BLaER1 (cell line): ENCODE data around the gene STX5.
A peak's percentile ranks its signal among the peaks of the same experiment; 100 is the strongest.
"Not testable (repeated sequence)": the region's sequence is repeated elsewhere in the genome, so short reads cannot be mapped to it uniquely, and the experiment has no call there.

Experiments used
- H3K27ac ChIP-seq: shearing (Covaris generic); formaldehyde crosslinking; 2 replicates; pipeline ENCODE4 v1.8.1; 2022
- H3K27me3 ChIP-seq: shearing (Covaris generic); formaldehyde crosslinking; 2 replicates; pipeline ENCODE4 v1.8.1; 2022
- H3K36me3 ChIP-seq: shearing (Covaris generic); formaldehyde crosslinking; 2 replicates; pipeline ENCODE4 v1.8.1; 2022
- H3K4me1 ChIP-seq: shearing (Covaris generic); formaldehyde crosslinking; 2 replicates; pipeline ENCODE4 v1.8.1; 2022
- H3K4me2 ChIP-seq: shearing (Covaris generic); formaldehyde crosslinking; 2 replicates; pipeline ENCODE4 v1.8.1; 2022
- H3K4me3 ChIP-seq: shearing (Covaris generic); formaldehyde crosslinking; 2 replicates; pipeline ENCODE4 v1.8.1; 2022
- H3K9ac ChIP-seq: shearing (Covaris generic); formaldehyde crosslinking; 2 replicates; pipeline ENCODE4 v1.8.1; 2022
- H3K9me3 ChIP-seq: shearing (Covaris generic); formaldehyde crosslinking; 2 replicates; pipeline ENCODE4 v1.8.1; 2022
- H4K20me1 ChIP-seq: shearing (Covaris generic); formaldehyde crosslinking; 2 replicates; pipeline ENCODE4 v1.8.1; 2022
- Cebpa-rat ChIP-seq: shearing (Covaris generic); IDR thresholded peaks from 2 replicates; pipeline ENCODE4 v1.8.1; 2022

Gene STX5

DNA sequence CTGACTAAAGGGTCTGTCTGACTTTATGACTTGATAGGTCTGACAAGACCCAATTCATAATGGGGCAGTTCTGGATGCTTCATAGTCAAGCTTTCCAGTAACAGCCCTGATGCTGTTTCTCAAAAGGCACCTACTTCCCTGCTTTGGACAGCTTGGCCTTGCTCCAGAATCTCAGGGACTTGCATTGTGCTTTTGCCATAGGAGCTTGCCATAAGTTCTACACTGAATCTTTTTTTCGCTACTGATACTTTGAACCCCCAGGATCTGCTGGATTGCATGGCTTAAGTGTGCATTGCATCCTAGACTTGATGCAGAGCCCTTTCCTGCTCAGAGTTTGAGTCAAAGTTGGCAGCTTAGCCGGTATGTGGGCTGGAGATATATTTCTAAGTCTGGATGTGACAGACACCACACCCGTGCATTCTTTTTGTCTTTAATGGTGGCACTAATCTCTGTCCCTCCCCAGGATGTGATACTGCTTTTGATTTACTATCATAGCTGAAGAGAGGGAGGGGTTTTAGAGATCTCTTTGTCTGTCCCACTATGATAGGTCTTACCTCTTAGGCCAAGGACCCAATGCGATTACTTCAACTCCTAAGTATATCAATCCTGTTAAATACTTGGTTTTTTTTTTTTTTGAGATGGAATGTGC, 32.0 kb upstream of the STX5 start:
- peaks cover 33% of the 10 kb centered on the region for H3K4me1 ChIP-seq
- H4K20me1 ChIP-seq, result peaks cover 33% of the 10 kb centered on the region
- no peak overlapping the region for H3K27ac ChIP-seq
- no peak overlapping the region for H3K4me2 ChIP-seq
- no peaks in the 10 kb centered on the region for H3K27me3 ChIP-seq
- no peak for TF ChIP-seq Cebpa-rat
- no peak overlapping the region for H3K4me3 ChIP-seq
- peak overlapping the region; percentile 27; the same call in 1 of the 2 replicates for H3K9ac ChIP-seq
- H3K36me3 ChIP-seq, result peaks cover 50% of the 10 kb centered on the region
- no peaks in the 10 kb centered on the region for H3K9me3 ChIP-seq

DNA sequence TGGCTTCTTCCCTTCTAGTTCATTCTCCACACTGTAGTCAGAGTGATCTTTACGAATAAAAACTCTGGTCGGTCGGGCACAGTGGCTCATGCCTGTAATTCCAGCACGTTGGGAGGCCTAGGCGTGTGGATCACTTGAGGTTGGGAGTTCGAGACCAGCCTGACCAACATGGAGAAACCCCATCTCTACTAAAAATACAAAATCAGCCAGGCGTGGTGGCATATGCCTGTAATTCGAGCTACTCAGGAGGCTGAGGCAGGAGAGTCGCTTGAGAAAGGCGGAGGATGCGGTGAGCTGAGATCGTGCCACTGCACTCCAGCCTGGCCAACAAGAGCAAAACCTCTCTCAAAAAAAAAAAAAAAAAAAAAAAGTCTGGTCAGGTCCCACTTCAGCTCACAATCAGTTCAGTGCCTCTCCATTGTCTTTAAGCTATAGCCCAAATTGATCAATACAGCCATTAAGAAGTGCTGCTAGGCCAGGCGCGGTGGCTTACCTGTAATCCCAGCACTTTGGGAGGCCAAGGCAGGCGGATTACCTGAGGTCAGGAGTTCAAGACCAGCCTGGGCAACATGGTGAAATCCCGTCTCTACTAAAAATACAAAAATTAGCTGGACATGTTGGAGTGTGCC, 29.8 kb upstream of the STX5 start:
- not testable (repeated sequence) for H3K4me3 ChIP-seq, H3K27me3 ChIP-seq, H3K9me3 ChIP-seq
- Histone ChIP-seq H3K27ac (peak overlapping the region; percentile 20), H3K36me3 (peaks cover 33% of the 10 kb centered on the region; the same call in 1 of the 2 replicates), H4K20me1 (peaks cover 32% of the 10 kb centered on the region), H3K4me2 (peak overlapping the region; percentile 42), H3K9ac (peak overlapping the region; percentile 53), H3K4me1 (peaks cover 52% of the 10 kb centered on the region)

DNA sequence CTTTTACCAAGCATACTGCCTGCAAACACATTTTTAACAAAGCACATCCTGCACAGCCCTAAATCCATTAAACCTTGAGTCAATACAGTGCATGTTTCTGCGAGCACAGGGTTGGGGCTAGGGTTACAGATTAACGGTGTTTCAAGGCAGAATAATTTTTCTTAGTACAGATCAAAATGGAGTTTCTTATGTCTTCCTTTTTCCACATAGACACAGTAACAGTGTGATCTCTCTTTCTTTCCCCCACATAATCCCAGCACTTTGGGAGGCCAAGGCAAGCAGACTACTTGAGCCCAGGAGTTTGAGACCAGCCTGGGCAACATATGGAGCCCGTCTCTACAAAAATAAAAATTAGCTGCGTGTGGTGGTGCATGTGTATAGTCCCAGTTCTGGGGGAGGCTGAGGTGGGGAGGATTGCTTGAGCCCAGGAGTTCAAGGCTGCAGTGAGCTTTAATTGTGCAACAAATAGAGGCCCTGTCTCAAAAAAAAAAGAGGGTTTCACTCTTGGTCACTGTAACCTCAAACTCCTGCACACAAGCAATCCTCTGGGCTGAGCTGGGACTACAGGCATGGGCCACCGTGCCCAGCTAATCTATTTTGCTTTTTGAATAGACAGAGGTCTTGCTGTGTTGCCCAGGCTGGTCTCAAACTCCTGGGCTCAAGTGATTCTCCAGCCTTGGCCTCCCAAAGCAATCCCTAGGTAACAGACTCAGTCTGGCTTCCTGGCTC, 29.1 kb upstream of the STX5 start:
- Histone ChIP-seq H3K4me1 (peaks cover 52% of the 10 kb centered on the region), H3K36me3 (peaks cover 26% of the 10 kb centered on the region; the same call in 1 of the 2 replicates), H4K20me1 (peaks cover 25% of the 10 kb centered on the region), H3K27me3 (no peaks in the 10 kb centered on the region), H3K4me2 (peak overlapping the region; percentile 42), H3K9ac (peak overlapping the region; percentile 53), H3K4me3 (no peak overlapping the region), H3K9me3 (no peaks in the 10 kb centered on the region), H3K27ac (peak overlapping the region; percentile 30)
- TF ChIP-seq Cebpa-rat, result no peak

DNA sequence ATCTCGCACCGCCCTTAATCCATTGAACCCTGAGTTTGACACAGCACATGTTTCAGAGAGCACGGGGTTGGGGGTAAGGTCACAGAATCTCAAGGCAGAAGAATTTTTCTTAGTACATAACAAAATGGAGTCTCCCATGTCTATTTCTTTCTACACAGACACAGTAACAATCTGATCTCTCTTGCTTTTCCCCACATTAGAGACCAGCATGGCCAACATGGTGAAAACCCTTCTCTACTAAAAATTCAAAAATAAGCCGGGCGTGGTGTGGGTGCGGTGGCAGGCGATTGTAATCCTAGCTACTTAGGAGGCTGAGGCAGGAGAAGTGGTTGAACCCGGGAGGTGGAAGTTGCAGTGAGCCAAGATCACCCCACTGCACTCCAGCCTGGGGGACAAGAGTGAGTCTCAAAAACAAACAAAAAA, 27.4 kb upstream of the STX5 start:
- not testable (repeated sequence) for H3K4me3 ChIP-seq, H3K27me3 ChIP-seq, H3K9me3 ChIP-seq, H3K27ac ChIP-seq, H3K4me2 ChIP-seq
- H3K36me3 ChIP-seq, result peaks cover 22% of the 10 kb centered on the region
- H3K4me1 ChIP-seq, result peaks cover 52% of the 10 kb centered on the region
- H4K20me1 ChIP-seq, result peaks cover 23% of the 10 kb centered on the region
- H3K9ac ChIP-seq, result peak overlapping the region; percentile 45; the same call in 1 of the 2 replicates

DNA sequence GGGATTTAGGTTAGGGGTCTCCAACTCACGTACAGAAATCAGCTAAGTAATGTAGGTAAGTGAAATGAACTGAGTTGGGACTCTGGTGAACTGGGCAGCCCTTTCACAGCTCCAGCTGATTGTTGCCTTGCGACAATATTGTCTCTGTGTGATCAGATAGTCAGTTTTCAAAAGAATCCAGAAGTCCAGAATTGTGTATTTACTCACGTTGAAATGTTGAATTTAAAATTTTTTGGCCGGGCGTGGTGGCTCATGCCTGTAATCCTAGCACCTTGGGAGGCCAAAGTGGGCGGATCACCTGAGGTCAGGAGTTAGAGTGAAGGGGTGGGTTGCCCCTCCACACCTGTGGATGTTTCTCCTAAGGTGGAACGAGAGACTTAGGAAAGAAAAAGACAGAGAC, 26.4 kb upstream of the STX5 start:
- H3K27ac ChIP-seq, result 0 out of 2 replicates have a peak overlapping the region, but pooled peaks have one; percentile 98
- H3K36me3 ChIP-seq, result peaks cover 22% of the 10 kb centered on the region
- TF ChIP-seq Cebpa-rat, result no peak

DNA sequence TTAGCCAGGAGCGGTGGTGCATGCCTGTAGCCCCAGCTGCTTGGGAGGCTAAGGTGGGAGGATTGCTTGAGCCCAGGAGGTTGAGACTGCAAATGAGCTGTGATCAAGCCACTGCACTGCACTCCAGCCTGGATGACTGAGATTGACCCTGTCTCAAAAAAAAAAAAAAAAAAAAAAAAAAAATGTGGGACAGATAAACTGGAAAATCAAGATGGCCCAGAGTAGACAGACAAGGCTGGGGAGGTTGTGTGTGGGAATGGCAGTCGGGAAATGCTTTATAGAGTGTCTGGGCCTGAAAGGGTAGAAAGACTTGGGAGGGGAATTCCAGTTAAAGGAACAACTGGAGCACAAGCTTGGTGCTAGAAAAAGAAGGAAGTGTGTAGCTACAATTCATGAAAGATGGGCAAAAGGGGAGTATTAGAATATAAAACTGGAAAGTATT, 25.7 kb upstream of the STX5 start:
- peaks cover 29% of the 10 kb centered on the region for H4K20me1 ChIP-seq
- H3K9me3 ChIP-seq, result no peaks in the 10 kb centered on the region
- peak overlapping the region; percentile 98 for H3K27ac ChIP-seq
- peak overlapping the region; percentile 89 for H3K4me3 ChIP-seq
- no peaks in the 10 kb centered on the region for H3K27me3 ChIP-seq
- peaks cover 26% of the 10 kb centered on the region for H3K36me3 ChIP-seq
- peak overlapping the region; percentile 99; the same call in 1 of the 2 replicates for H3K9ac ChIP-seq
- peaks cover 68% of the 10 kb centered on the region for H3K4me1 ChIP-seq
- no peak for TF ChIP-seq Cebpa-rat
- H3K4me2 ChIP-seq, result peak overlapping the region; percentile 95

More for the DNA sequence above, 26.4 kb upstream of the STX5 start:
- H3K4me2 ChIP-seq, result peak overlapping the region; percentile 95
- H3K4me3 ChIP-seq, result peak overlapping the region; percentile 89; the same call in 1 of the 2 replicates
- no peaks in the 10 kb centered on the region for H3K27me3 ChIP-seq
- peak overlapping the region; percentile 99; the same call in 1 of the 2 replicates for H3K9ac ChIP-seq
- peaks cover 27% of the 10 kb centered on the region for H4K20me1 ChIP-seq
- peaks cover 62% of the 10 kb centered on the region for H3K4me1 ChIP-seq
- H3K9me3 ChIP-seq, result no peaks in the 10 kb centered on the region

DNA sequence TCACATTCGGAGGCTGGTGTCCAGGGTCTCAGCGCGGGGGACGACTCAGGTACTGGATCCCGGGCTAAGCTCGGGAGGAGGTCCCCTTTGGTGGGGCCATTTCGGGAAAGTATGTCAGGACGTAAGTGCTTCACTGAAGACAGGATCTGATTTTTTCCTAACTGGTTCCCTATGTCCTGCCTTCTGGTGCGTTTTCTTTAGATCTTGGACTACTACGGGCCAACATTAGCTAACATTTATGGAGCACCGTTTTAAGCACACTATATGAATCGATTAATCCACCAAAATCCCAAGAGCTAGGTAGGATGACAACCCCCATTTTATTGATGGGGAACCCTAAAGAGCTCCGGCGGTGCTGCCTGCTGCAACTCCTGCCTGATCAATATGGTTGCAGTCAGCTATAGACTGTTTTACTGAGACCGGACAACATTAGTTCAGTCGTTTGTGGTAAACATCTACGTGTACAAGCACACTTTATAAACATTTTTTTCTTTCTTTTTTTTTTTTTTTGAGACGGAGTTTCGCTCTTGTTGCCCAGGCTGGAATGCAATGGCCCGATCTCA, 24.6 kb upstream of the STX5 start:
- H3K4me1 ChIP-seq, result peaks cover 68% of the 10 kb centered on the region
- H4K20me1 ChIP-seq, result peaks cover 40% of the 10 kb centered on the region
- H3K9me3 ChIP-seq, result no peaks in the 10 kb centered on the region
- no peak for TF ChIP-seq Cebpa-rat
- no peaks in the 10 kb centered on the region for H3K27me3 ChIP-seq
- H3K27ac ChIP-seq, result peak overlapping the region; percentile 98
- H3K36me3 ChIP-seq, result peaks cover 38% of the 10 kb centered on the region
- peak overlapping the region; percentile 95 for H3K4me2 ChIP-seq
- peak overlapping the region; percentile 99 for H3K9ac ChIP-seq
- peak overlapping the region; percentile 89 for H3K4me3 ChIP-seq

DNA sequence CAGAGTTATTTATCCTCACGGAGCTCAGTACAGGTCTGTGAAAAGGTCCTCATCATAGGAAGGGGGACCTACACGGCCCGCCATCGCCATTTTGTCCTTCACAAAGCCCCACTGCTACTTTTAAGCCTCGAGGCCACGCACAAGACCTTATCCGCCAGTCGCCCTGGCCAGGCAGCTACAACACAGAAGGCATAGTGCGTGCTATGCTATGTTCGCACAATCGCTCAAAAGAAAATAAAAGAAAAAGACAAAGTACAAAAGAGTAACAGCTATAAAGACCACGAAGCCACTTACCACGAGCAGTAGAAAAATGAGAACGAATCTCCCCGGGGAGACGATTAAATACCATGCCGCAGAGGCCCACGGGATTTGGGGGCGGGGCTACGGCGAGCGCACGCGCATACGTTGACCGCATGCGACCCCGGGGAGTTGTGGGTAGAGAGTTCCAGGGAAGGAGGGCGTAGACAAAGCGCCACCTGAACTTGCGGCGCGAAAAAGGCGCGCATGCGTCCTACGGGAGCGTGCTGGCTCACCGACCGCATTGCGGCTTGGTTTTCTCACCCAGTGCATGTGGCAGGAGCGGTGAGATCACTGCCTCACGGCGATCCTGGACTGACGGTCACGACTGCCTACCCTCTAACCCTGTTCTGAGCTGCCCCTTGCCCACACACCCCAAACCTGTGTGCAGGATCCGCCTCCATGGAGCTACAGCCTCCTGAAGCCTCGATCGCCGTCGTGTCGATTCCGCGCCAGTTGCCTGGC, 23.9 kb upstream of the STX5 start:
- Histone ChIP-seq H3K36me3 (peaks cover 42% of the 10 kb centered on the region), H3K27ac (peak overlapping the region; percentile 98), H3K9me3 (no peaks in the 10 kb centered on the region), H3K4me1 (peaks cover 63% of the 10 kb centered on the region), H3K9ac (peak overlapping the region; percentile 99), H3K4me3 (peak overlapping the region; percentile 89), H3K4me2 (peak overlapping the region; percentile 96), H3K27me3 (no peaks in the 10 kb centered on the region), H4K20me1 (peaks cover 46% of the 10 kb centered on the region)
- TF ChIP-seq Cebpa-rat, result no peak
